HUES6 (cell line): ENCODE data around the gene LRRC23.
"Not testable (repeated sequence)": the region's sequence is repeated elsewhere in the genome, so short reads cannot be mapped to it uniquely, and the experiment has no call there.

ENCODE experiments used
- H3K27ac ChIP-seq: 2 replicates; pipeline ENCODE4 v1.7.0; 2013; ENCODE audit warnings: low read depth, mild to moderate bottlenecking, low read length, inconsistent platforms
- H3K27me3 ChIP-seq: 2 replicates; pipeline ENCODE4 v1.6.1; 2013; ENCODE audit warnings: low read length; ENCODE audit not compliant: control insufficient read depth, insufficient read depth
- H3K36me3 ChIP-seq: 2 replicates; pipeline ENCODE4 v1.6.1; 2013; ENCODE audit warnings: low read length; ENCODE audit not compliant: control insufficient read depth, insufficient read depth
- H3K4me1 ChIP-seq: 2 replicates; pipeline ENCODE4 v1.6.1; 2013; ENCODE audit warnings: low read length; ENCODE audit not compliant: control insufficient read depth, insufficient read depth
- H3K4me3 ChIP-seq: 2 replicates; pipeline ENCODE4 v1.5.1; 2013; ENCODE audit warnings: low read depth, low read length
- H3K9ac ChIP-seq: one replicate; pipeline ENCODE4 v1.6.1; 2013; ENCODE audit warnings: mild to moderate bottlenecking, low read length
- H3K9me3 ChIP-seq: 2 replicates; pipeline ENCODE4 v1.6.1; 2013; ENCODE audit warnings: low read depth, low read length; ENCODE audit not compliant: control insufficient read depth, insufficient read depth

LRRC23 gene

DNA sequence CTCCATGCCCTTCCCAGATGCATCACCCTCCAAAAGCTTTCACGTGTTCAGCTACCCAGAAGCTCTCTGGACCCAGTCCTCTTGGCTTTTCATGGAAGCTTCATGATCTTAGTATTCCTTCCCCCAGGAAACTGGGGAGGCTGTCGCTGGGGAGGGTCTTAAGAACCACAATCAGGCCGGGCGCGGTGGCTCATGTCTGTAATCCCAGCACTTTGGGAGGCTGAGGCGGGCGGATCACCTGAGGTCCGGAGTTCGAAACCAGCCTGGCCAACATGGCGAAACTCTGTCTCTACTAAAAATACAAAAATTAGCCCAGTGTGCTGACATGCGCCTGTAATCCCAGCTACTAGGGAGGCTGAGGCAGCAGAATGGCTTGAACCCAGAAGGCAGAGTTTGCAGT is 3.5 kb downstream of the LRRC23 start:
- peaks cover 13% of the 10 kb centered on the region; the same call in 1 of the 2 replicates for H3K27me3 ChIP-seq
- not testable (repeated sequence) for H3K9ac ChIP-seq, H3K27ac ChIP-seq, H3K9me3 ChIP-seq, H3K4me3 ChIP-seq, H3K36me3 ChIP-seq
- peaks cover 22% of the 10 kb centered on the region for H3K4me1 ChIP-seq

DNA sequence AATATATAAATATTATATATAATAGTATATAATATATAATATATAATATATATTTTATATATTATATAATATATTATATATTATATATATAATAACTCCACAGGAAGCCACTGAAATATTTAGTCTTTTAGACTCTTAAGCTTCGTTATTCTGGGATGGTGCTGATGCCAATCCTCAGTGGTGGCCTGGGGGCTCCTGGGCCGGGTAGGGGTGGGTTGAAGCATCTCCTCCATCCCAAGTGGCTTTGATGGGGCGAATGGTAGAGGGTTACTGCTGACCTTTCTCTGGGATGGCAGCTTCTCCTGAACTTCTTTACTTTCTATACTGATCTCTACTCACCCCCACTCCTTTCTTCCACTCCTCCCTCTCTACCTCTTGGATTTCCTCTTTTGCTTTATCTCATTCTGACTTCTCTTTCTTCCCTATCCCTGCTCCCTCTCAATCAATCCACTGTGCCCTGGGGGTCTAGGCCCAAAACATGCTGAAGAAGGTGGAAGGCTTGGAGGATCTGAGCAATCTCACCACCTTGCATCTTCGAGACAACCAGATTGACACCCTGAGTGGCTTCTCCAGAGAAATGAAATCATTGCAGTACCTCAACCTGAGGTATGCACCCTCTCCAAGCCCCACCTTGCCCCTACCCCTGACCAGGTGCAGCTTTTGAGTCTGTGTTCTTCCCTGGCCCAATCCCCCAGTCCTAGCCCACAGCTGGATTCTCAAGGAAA is 5.0 kb downstream of the LRRC23 start:
- Histone ChIP-seq H3K4me3 (no peak overlapping the region), H3K4me1 (peaks cover 21% of the 10 kb centered on the region), H3K27ac (no peak overlapping the region), H3K27me3 (peaks cover 13% of the 10 kb centered on the region; the same call in 1 of the 2 replicates), H3K9me3 (no peaks in the 10 kb centered on the region), H3K36me3 (no peaks in the 10 kb centered on the region), H3K9ac (no peak overlapping the region)

DNA sequence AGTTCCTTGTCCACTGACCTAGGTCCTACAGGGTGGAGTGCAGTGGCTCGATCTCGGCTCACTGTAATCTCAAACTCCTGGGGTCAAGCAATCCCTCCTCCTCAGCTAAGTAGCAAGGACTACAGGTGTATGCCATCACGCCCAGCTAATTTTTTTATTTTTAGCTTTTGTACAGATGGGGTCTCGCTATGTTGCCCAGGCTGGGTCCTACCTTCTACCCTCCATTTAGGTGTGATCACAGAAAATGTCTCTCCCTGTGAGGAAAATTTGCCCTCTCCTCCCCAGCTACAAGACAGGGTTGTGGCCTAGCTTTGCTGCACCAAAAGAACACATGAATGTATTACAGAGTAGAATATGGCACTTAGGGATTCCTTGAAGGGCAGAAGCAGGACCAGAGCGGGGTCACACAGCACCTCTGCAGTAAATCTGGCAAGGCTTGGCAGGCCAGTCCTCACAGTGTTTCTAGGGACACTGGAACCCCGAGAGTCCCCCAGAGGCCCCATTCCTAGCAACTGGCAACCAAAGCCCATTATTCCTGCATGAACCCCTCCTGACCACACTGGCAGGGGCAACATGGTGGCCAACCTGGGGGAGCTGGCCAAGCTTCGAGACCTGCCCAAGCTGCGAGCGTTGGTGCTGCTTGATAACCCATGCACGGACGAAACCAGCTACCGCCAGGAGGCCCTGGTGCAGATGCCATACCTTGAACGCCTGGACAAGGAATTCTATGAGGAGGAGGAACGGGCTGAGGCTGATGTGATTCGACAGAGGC is 7.7 kb downstream of the LRRC23 start:
- Histone ChIP-seq H3K27ac (no peak overlapping the region), H3K4me1 (peaks cover 38% of the 10 kb centered on the region), H3K9me3 (no peaks in the 10 kb centered on the region), H3K4me3 (no peak overlapping the region), H3K36me3 (peaks cover 13% of the 10 kb centered on the region), H3K9ac (no peak overlapping the region), H3K27me3 (peaks cover 9% of the 10 kb centered on the region; the same call in 1 of the 2 replicates)

DNA sequence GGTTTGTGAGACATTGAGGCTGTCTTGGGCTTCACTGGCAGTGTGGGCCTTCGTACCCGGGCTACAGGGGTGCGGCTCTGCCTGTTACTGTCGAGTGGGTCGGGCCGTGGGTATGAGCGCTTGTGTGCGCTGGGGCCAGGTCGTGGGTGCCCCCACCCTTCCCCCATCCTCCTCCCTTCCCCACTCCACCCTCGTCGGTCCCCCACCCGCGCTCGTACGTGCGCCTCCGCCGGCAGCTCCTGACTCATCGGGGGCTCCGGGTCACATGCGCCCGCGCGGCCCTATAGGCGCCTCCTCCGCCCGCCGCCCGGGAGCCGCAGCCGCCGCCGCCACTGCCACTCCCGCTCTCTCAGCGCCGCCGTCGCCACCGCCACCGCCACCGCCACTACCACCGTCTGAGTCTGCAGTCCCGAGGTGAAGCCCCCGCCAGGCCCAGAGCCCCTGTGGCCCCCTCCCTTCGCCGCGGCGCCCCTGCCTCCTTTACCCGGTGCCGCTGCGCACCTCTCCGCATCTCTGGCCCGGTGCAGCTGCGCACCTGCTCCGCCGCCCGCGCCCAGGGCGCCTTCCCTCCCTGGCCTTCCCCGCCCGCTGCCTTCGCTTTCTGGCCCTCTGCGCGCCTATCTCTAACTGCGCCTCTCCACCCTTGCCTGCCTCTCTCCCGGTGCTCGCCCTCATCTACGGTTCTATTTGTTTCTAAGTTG is 9.8 kb downstream of the LRRC23 start, which contains the start of gene ENO2:
ENO2 (plus strand) TSS at position 335 of the 701 bp plus-strand sequence. CDS start 1,253 bp downstream, outside the sequence.
- peak within 1 kb of the TSS; percentile 35; the same call in 1 of the 2 replicates for H3K27ac ChIP-seq

DNA sequence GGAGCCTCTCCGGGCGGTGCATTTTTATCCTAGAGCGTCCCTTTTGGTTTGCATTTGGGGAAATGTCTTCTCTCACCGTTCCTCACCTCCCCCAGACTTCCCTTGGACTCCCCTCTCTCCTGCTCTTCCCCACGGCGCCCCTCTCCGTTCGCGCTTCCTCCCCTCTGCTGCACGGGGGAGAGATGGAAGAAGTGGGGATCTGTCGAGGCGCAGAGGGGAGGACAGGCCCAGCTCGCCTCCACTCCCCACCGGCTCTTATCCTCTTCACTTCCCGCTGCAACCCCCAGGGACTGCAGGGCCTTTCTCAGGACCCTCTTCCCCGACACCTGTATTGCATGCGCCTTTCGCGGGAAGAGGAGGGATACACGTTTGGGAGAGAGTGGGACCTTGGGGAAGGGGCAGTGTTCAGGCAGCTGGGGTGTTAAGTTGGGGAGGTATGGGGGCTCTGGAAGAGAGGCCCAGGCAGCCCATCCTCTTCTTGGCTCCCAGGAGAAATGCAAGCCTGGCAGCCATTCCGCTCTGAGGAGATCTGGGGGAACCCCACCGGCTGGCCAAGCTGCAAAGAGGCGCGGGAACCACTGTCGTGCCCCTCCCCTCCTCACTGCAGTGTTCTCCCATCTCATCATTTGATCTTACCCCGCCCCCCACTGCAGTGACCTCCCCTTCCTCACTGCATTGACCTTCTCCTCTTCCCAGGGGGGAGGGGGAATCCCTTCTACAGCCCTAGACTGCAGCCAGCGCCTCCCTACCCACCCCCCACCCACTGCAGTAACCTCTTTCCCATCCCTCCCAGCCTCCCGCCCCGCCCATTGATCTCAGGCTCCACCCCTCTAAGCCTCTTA is 10.5 kb downstream of the LRRC23 start:
- Histone ChIP-seq H3K4me3 (peak overlapping the region; percentile 68), H3K27me3 (peaks cover 8% of the 10 kb centered on the region; the same call in 1 of the 2 replicates), H3K4me1 (peaks cover 38% of the 10 kb centered on the region), H3K9ac (peak overlapping the region; percentile 59), H3K36me3 (peaks cover 33% of the 10 kb centered on the region), H3K9me3 (no peaks in the 10 kb centered on the region), H3K27ac (no peak overlapping the region)

More for the DNA sequence above, 9.8 kb downstream of the LRRC23 start, which contains the start of gene ENO2:
- peak within 1 kb of the TSS; percentile 59 for H3K9ac ChIP-seq
- H3K36me3 ChIP-seq = peaks cover 25% of the 10 kb centered on the region
- H3K27me3 ChIP-seq = peaks cover 8% of the 10 kb centered on the region; the same call in 1 of the 2 replicates
- peaks cover 38% of the 10 kb centered on the region for H3K4me1 ChIP-seq
- H3K4me3 ChIP-seq = peak within 1 kb of the TSS; percentile 68
- no peaks in the 10 kb centered on the region for H3K9me3 ChIP-seq

DNA sequence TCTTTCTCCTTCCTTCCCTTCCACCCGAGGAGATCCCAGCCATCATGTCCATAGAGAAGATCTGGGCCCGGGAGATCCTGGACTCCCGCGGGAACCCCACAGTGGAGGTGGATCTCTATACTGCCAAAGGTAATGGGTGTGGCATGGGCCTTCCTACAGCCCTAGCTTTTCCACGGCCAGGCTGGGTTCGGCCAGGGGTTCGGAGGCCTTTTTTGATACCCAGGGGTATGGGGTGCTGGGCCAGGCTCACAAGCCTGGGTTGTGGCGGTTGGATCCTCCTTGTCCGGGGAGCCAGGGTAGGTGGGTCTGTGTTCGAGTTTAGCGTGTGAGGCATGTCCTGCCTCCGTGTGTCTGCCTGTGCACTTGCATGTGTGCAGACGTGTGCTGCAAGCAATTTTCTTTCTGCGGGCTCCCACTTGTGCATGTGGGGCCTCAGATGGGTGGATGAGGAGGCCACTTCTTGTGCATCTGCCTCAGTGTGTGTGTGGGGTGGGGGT is 11.2 kb downstream of the LRRC23 start:
- peaks cover 7% of the 10 kb centered on the region; the same call in 1 of the 2 replicates for H3K27me3 ChIP-seq
- H3K4me1 ChIP-seq = peaks cover 38% of the 10 kb centered on the region
- H3K9ac ChIP-seq = no peak overlapping the region
- no peaks in the 10 kb centered on the region for H3K9me3 ChIP-seq
- no peak overlapping the region for H3K27ac ChIP-seq
- peaks cover 33% of the 10 kb centered on the region for H3K36me3 ChIP-seq
- H3K4me3 ChIP-seq = peak overlapping the region; percentile 68

DNA sequence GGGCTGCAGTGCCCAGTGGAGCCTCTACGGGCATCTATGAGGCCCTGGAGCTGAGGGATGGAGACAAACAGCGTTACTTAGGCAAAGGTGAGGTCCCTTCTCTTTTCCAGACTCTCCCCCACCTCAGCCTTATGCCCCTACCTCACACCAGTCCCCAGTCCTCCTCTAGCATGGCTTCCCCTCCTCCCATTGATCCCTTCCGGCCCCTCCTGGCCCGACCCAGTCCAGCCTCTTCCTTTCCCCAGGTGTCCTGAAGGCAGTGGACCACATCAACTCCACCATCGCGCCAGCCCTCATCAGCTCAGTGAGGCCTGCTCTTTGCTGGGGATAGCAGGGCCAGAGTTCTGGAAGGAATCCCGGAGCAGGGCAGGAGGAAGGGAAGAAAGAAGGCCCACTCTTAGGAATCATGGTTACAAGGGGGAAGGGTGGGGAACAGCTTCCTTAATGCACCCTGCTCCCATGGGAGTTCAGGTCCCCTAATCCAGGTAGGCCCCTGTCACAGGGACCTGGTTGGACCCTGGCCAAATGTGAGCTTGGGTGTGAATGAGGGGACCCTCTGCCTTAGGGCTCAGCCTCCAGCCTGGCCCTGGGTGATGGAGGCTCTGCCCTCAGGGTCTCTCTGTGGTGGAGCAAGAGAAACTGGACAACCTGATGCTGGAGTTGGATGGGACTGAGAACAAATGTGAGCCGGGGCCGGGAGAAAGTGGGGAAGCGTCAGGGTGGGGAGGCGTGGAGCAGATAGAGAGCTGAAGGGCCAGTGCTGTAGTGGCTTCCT is 12.0 kb downstream of the LRRC23 start:
- Histone ChIP-seq H3K9ac (peak overlapping the region; percentile 9), H3K9me3 (no peaks in the 10 kb centered on the region), H3K27ac (no peak overlapping the region), H3K27me3 (peaks cover 4% of the 10 kb centered on the region; the same call in 1 of the 2 replicates), H3K4me3 (peak overlapping the region; percentile 68; the same call in 1 of the 2 replicates), H3K36me3 (peaks cover 40% of the 10 kb centered on the region), H3K4me1 (peaks cover 38% of the 10 kb centered on the region)

DNA sequence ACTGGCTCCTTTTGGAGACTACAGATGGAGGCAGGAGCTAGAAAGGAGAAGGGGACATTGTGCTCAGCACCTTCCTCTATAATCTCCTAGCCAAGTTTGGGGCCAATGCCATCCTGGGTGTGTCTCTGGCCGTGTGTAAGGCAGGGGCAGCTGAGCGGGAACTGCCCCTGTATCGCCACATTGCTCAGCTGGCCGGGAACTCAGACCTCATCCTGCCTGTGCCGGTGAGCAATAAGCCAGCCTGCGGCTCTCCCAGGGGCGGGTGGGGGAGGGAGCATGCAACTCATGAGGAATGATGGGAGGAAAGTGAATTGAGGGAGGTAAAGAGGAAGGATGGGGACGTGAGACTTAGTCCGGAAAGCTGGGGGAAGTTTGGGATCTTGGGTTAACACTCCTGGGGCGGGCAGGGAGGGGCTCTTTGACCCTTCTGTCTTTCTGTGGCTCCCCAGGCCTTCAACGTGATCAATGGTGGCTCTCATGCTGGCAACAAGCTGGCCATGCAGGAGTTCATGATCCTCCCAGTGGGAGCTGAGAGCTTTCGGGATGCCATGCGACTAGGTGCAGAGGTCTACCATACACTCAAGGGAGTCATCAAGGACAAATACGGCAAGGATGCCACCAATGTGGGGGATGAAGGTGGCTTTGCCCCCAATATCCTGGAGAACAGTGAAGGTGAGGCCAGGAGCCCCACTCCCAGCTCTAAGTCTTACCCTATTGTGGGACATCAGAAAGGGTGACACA is 13.0 kb downstream of the LRRC23 start:
- Histone ChIP-seq H3K9me3 (no peaks in the 10 kb centered on the region), H3K4me3 (no peak overlapping the region), H3K36me3 (peaks cover 50% of the 10 kb centered on the region), H3K27me3 (peaks cover 4% of the 10 kb centered on the region; the same call in 1 of the 2 replicates), H3K9ac (no peak overlapping the region), H3K27ac (no peak overlapping the region), H3K4me1 (peaks cover 37% of the 10 kb centered on the region)

DNA sequence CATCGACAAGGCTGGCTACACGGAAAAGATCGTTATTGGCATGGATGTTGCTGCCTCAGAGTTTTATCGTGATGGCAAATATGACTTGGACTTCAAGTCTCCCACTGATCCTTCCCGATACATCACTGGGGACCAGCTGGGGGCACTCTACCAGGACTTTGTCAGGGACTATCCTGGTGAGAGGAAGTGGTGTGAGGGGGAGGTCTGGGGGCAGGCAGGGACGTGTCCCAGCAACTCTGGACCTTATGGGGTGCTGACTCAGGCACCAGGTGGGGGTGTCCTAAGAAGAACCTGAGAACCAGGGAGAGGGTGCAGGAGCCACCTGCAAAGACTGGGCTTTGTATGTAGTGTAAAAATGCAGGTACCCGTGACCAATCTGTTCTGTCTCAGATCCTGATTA is 15.0 kb downstream of the LRRC23 start:
- H3K27ac ChIP-seq = no peak overlapping the region
- no peaks in the 10 kb centered on the region for H3K9me3 ChIP-seq
- H3K9ac ChIP-seq = no peak overlapping the region
- peaks cover 24% of the 10 kb centered on the region for H3K4me1 ChIP-seq
- H3K27me3 ChIP-seq = peaks cover 4% of the 10 kb centered on the region; the same call in 1 of the 2 replicates
- H3K36me3 ChIP-seq = peaks cover 61% of the 10 kb centered on the region
- no peak overlapping the region for H3K4me3 ChIP-seq
